H9 (cell line): Measurements from ENCODE around the gene ETFA. TPM values are rescaled to one million over a fixed set of nuclear protein-coding genes. Genes with fewer than 3 reads are reported as not detected.

Experiments used
- DNase-seq: peaks from one replicate; pipeline ENCODE4 v3.0.0-alpha.2; 2017
- H2AFZ ChIP-seq: one replicate; pipeline ENCODE4 v1.6.1; 2013; ENCODE audit warnings: mild to moderate bottlenecking, low read length, control low read depth, moderate library complexity
- H2AK5ac ChIP-seq: 2 replicates; pipeline ENCODE4 v1.6.1; 2013; ENCODE audit warnings: low read length, control low read depth, mixed read lengths; ENCODE audit not compliant: insufficient read length
- H2BK120ac ChIP-seq: one replicate; pipeline ENCODE4 v1.6.1; 2013; ENCODE audit warnings: low read depth, mild to moderate bottlenecking, low read length, control low read depth, inconsistent platforms; ENCODE audit not compliant: poor library complexity, severe bottlenecking
- H2BK12ac ChIP-seq: 2 replicates; pipeline ENCODE4 v1.6.1; 2013; ENCODE audit warnings: low read length, control low read depth, mixed read lengths, low read depth; ENCODE audit not compliant: insufficient read length
- H2BK15ac ChIP-seq: 2 replicates; pipeline ENCODE4 v1.6.1; 2013; ENCODE audit warnings: low read depth, low read length, control low read depth
- H2BK20ac ChIP-seq: one replicate; pipeline ENCODE4 v1.6.1; 2013; ENCODE audit warnings: low read depth, mild to moderate bottlenecking, low read length, control low read depth, inconsistent platforms; ENCODE audit not compliant: poor library complexity, severe bottlenecking
- H2BK5ac ChIP-seq: 2 replicates; pipeline ENCODE4 v1.6.1; 2013; ENCODE audit warnings: low read length, control low read depth, mixed read lengths; ENCODE audit not compliant: insufficient read length
- H3K14ac ChIP-seq: 2 replicates; pipeline ENCODE4 v1.6.1; 2013; ENCODE audit warnings: low read length, control low read depth; ENCODE audit not compliant: insufficient read depth
- H3K18ac ChIP-seq: 2 replicates; pipeline ENCODE4 v1.6.1; 2013; ENCODE audit warnings: low read depth, mild to moderate bottlenecking, mixed read lengths, low read length, control low read depth; ENCODE audit not compliant: insufficient read length
- H3K23ac ChIP-seq: 2 replicates; pipeline ENCODE4 v1.6.1; 2013; ENCODE audit warnings: low read length, control low read depth, mixed read lengths, low read depth; ENCODE audit not compliant: insufficient read length
- H3K23me2 ChIP-seq: 2 replicates; pipeline ENCODE4 v1.6.1; 2013; ENCODE audit warnings: low read depth, mild to moderate bottlenecking, mixed read lengths, low read length, control low read depth; ENCODE audit not compliant: insufficient read length, poor library complexity, severe bottlenecking
- H3K27ac ChIP-seq: 2 replicates; pipeline ENCODE4 v1.5.1; 2013; ENCODE audit warnings: low read length, control low read depth, mixed read lengths, low read depth; ENCODE audit not compliant: insufficient read length
- H3K27me3 ChIP-seq: 2 replicates; pipeline ENCODE4 v1.6.1; 2013; ENCODE audit warnings: low read length, control low read depth, inconsistent platforms; ENCODE audit not compliant: insufficient read depth
- H3K4ac ChIP-seq: 2 replicates; pipeline ENCODE4 v1.6.1; 2013; ENCODE audit warnings: low read depth, mild to moderate bottlenecking, control low read depth, inconsistent platforms, low read length, moderate library complexity
- H3K4me1 ChIP-seq: 2 replicates; pipeline ENCODE4 v1.6.1; 2013; ENCODE audit warnings: low read length, control low read depth, inconsistent platforms; ENCODE audit not compliant: insufficient read depth
- H3K4me2 ChIP-seq: 2 replicates; pipeline ENCODE4 v1.6.1; 2013; ENCODE audit warnings: low read length, control low read depth, mixed read lengths; ENCODE audit not compliant: insufficient read length, insufficient read depth
- H3K56ac ChIP-seq: 2 replicates; pipeline ENCODE4 v1.6.1; 2013; ENCODE audit warnings: low read depth, mild to moderate bottlenecking, mixed read lengths, low read length, control low read depth; ENCODE audit not compliant: insufficient read length
- H3K79me1 ChIP-seq: 2 replicates; pipeline ENCODE4 v1.6.1; 2013; ENCODE audit warnings: low read depth, mild to moderate bottlenecking, moderate library complexity, low read length, control low read depth, inconsistent platforms; ENCODE audit not compliant: insufficient read depth, poor library complexity, severe bottlenecking
- H3K79me2 ChIP-seq: 2 replicates; pipeline ENCODE4 v1.6.1; 2013; ENCODE audit warnings: low read length, control low read depth, inconsistent platforms; ENCODE audit not compliant: insufficient read depth
- H3K9ac ChIP-seq: 2 replicates; pipeline ENCODE4 v1.6.1; 2013; ENCODE audit warnings: low read length, control low read depth, mixed read lengths; ENCODE audit not compliant: insufficient read length; ENCODE audit errors: extremely low read depth
- H3K9me3 ChIP-seq: one replicate; pipeline ENCODE4 v1.6.1; 2013; ENCODE audit warnings: low read depth, low read length, inconsistent platforms; ENCODE audit not compliant: control insufficient read depth
- H3T11ph ChIP-seq: one replicate; pipeline ENCODE4 v1.6.1; 2013; ENCODE audit warnings: mild to moderate bottlenecking, low read length, control low read depth, inconsistent platforms
- H4K20me1 ChIP-seq: one replicate; pipeline ENCODE4 v1.6.1; 2013; ENCODE audit not compliant: control insufficient read depth, insufficient read length, insufficient read depth
- H4K5ac ChIP-seq: 2 replicates; pipeline ENCODE4 v1.6.1; 2013; ENCODE audit warnings: low read depth, mild to moderate bottlenecking, mixed read lengths, low read length, control low read depth; ENCODE audit not compliant: insufficient read length
- H4K8ac ChIP-seq: replicated peaks from 2 replicates; pipeline ENCODE4 v1.6.1; 2013; ENCODE audit warnings: low read length, control low read depth, mixed read lengths, low read depth; ENCODE audit not compliant: insufficient read length
- H4K91ac ChIP-seq: 2 replicates; pipeline ENCODE4 v1.6.1; 2013; ENCODE audit warnings: low read depth, mild to moderate bottlenecking, moderate library complexity, mixed read lengths, low read length, control low read depth; ENCODE audit not compliant: insufficient read length
- H3K27ac Mint-ChIP-seq, 3 experiments: 2 replicates in 2 of 3; 3 replicates in 1 of 3; pipeline ENCODE4 v1.8.0; 2020 to 2021; ENCODE audit warnings: mixed read lengths in 3 of 3, mild to moderate bottlenecking in 1 of 3, moderate library complexity in 1 of 3
- H3K27me3 Mint-ChIP-seq: 2 replicates; pipeline ENCODE4 v1.8.0; 2021; ENCODE audit warnings: low read depth, mild to moderate bottlenecking, moderate library complexity, mixed read lengths
- H3K36me3 Mint-ChIP-seq, 3 experiments: 2 replicates in 2 of 3; 3 replicates in 1 of 3; pipeline ENCODE4 v1.8.0; 2020 to 2021; ENCODE audit warnings: low read depth in 3 of 3, mixed read lengths in 3 of 3; ENCODE audit not compliant: insufficient read depth in 1 of 3
- H3K4me1 Mint-ChIP-seq, 2 experiments: 2 replicates each; pipeline ENCODE4 v1.8.0; 2020; ENCODE audit warnings: mixed read lengths in 2 of 2
- H3K4me3 Mint-ChIP-seq, 2 experiments: 2 replicates in 1 of 2; 3 replicates in 1 of 2; pipeline ENCODE4 v1.8.0; 2020 to 2021; ENCODE audit warnings: mild to moderate bottlenecking in 2 of 2, mixed read lengths in 2 of 2, moderate library complexity in 1 of 2
- H3K9me3 Mint-ChIP-seq, 2 experiments: 2 replicates in 1 of 2; 3 replicates in 1 of 2; pipeline ENCODE4 v1.8.0; 2020; ENCODE audit warnings: mild to moderate bottlenecking in 2 of 2, mixed read lengths in 2 of 2, moderate library complexity in 1 of 2
- whole genome bisulfite sequencing: extraction: QIAGEN DNeasy Blood & Tissue Kit; methylation state at CpG from one replicate; pipeline ENCODE4 v1.1.7; 2013; ENCODE audit warnings: missing lambda C conversion rate, low lambda C conversion rate, mixed read lengths; ENCODE audit not compliant: insufficient read length; ENCODE audit errors: extremely low coverage; 5-methylcytosine and 5-hydroxymethylcytosine counted together
- total RNA-seq: library from RNA; stranded (reverse); gene quantifications from 2 replicates; pipeline ENCODE4 v1.2.1, GENCODE V29; 2021
- TF ChIP-seq, protein P1 (sequence below): fragments of 200-600 bp; sonication (generic); conservative IDR thresholded peaks from 3 replicates; pipeline ENCODE4 v1.8.0; 2021; ENCODE audit warnings: antibody characterized with exemption, mild to moderate bottlenecking

The ETFA gene
- total RNA-seq, 1 experiment from 2014 or later: 109 TPM

DNA sequence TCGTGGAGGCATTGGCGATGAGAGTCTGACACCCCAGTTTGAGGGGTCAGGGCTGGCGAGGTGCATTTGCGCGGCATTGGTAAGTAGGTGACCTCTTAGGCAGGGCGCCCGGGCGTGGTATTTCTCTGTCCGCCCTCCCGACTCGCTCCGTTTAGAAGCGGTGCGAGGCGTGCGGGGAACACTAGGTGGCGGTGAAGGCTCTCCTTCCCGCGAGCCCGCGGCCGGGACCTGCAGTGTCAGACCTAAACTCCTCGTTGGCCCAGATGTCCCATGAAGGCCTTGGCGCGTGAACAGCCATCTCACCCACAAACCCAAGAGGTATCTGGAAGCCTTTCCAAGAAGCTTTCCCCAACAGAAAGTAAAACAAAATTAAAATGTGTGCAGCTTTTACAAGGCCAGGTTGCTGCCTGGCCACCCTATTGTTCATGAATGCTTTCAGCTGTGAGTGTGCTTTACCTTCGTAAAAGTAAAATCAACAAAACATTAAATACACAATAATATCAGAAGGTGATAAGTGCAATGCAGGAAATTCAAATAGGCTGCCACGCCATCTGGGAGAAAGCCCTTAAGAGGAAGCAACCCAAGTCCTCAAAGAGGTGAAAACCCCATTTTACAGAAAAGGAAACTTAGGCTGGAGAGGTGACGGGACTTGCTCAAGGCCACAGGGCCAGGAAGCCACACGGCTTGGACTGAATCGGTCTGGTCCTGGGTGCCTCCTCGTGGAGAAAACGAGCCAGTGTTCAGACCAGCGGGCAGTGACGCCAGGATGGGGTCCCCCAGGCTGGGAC lies 120.3 kb downstream of the ETFA start:
- Histone ChIP-seq H3K18ac (no peak overlapping the region), H4K5ac (no peak overlapping the region), H3K27ac (no peak overlapping the region), H3K4ac (no peak overlapping the region), H3K9ac (no peak overlapping the region), H3K56ac (no peak overlapping the region), H4K20me1 (no peaks in the 10 kb centered on the region), H3K14ac (no peak overlapping the region), H2AK5ac (no peak overlapping the region), H2BK12ac (no peak overlapping the region), H2BK15ac (no peak overlapping the region), H3K9me3 (no peaks in the 10 kb centered on the region), H3K79me2 (no peaks in the 10 kb centered on the region), H2BK5ac (no peak overlapping the region), H2BK20ac (no peak overlapping the region), H3K23me2 (peaks cover 3% of the 10 kb centered on the region), H3K4me1 (no peaks in the 10 kb centered on the region), H4K8ac (no peak overlapping the region), H2BK120ac (no peak overlapping the region), H3K79me1 (no peaks in the 10 kb centered on the region), H3K4me2 (no peak overlapping the region), H2AFZ (no peak overlapping the region), H3K23ac (no peak overlapping the region), H3T11ph (no peak overlapping the region), H3K27me3 (no peaks in the 10 kb centered on the region), H4K91ac (no peak overlapping the region)
- TF ChIP-seq, protein P1, sequence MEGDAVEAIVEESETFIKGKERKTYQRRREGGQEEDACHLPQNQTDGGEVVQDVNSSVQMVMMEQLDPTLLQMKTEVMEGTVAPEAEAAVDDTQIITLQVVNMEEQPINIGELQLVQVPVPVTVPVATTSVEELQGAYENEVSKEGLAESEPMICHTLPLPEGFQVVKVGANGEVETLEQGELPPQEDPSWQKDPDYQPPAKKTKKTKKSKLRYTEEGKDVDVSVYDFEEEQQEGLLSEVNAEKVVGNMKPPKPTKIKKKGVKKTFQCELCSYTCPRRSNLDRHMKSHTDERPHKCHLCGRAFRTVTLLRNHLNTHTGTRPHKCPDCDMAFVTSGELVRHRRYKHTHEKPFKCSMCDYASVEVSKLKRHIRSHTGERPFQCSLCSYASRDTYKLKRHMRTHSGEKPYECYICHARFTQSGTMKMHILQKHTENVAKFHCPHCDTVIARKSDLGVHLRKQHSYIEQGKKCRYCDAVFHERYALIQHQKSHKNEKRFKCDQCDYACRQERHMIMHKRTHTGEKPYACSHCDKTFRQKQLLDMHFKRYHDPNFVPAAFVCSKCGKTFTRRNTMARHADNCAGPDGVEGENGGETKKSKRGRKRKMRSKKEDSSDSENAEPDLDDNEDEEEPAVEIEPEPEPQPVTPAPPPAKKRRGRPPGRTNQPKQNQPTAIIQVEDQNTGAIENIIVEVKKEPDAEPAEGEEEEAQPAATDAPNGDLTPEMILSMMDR: peak; percentile 93
- WGBS: no CpG with 5 or more reads among the region's 34 CpGs
- Mint-ChIP-seq H3K36me3 (peaks cover 0 to 1% (median 0%) of the 10 kb centered on the region in 3 experiments; a peak in 2 of 7 replicates), H3K4me3 (no peak overlapping the region), H3K27ac (no peak overlapping the region), H3K9me3 (no peaks in the 10 kb centered on the region), H3K4me1 (peaks cover 16 to 19% of the 10 kb centered on the region in 2 experiments), H3K27me3 (peaks cover 41% of the 10 kb centered on the region)
- peak; percentile 90 for DNase-seq
